ENCODE measurements around the gene H2AZ2. TPM values are rescaled to one million over a fixed set of nuclear protein-coding genes. Genes with fewer than 3 reads are reported as not detected.
"Not testable (repeated sequence)": the region's sequence is repeated elsewhere in the genome, so short reads cannot be mapped to it uniquely, and the experiment has no call there.

Gene H2AZ2
- total RNA-seq, 1 donor from 2014 or later, result 210 TPM

DNA sequence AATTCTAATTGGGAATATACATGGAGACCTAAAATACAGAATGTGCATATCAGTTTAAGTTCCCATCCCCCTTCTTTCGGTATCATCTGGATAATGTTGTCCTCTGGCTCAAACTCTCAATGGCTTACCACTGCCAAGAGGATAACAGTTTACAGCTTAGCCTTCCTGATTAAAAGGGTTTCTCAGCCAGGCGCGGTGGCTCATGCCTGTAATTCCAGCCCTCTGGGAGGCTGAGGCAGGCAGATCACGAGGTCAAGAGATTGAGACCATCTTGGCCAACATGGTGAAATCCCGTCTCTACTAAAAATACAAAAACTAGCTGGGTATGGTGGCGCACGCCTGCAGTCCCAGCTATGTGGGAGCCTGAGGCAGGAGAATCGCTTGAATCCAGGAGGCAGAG, 5.2 kb downstream of the H2AZ2 start:
- DNase-seq (ENCODE audit: low spot score); intact Hi-C loops (cut with DNase I): not testable (repeated sequence)

DNA sequence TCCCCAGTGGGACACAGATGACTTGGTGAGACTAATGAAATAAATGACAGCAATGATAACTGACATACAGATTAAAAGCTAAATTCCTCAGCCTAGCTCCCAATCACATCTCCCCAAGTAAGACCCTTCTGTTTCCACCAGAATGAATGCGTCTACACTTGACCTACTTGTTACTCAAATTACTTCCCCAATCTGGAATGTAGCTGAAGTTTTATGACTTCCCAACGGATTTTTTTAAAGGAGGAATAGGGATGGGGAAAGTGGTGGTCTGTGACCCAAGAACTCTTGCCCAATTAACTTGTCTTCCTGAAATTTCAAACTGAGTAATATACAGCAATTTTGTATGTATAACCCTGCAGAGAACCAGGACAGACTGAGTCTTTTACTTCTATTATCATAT, 9.1 kb downstream of the H2AZ2 start:
- intact Hi-C loops (cut with DNase I), result no loop called here
- no peak for DNase-seq (ENCODE audit: low spot score)

DNA sequence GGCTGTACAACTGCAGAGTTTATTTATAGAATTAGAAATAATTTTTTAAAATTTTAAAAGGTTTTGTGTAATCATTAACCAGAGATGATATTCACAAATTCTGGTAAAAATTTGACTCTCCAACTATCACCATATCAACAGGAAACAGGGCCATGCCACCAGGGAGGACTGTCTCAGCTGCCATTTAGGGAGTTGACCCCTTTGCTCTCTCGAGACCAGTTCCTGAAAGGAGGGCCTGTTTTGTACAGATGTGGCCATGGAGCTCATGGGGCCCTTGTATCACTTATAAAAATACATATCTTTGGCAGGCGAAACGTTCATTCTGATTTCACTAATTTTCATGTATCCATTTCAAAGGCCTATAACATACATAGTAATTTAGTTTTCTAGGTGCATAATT, 20.3 kb downstream of the H2AZ2 start:
- peak; percentile 29 for DNase-seq (ENCODE audit: low spot score)

DNA sequence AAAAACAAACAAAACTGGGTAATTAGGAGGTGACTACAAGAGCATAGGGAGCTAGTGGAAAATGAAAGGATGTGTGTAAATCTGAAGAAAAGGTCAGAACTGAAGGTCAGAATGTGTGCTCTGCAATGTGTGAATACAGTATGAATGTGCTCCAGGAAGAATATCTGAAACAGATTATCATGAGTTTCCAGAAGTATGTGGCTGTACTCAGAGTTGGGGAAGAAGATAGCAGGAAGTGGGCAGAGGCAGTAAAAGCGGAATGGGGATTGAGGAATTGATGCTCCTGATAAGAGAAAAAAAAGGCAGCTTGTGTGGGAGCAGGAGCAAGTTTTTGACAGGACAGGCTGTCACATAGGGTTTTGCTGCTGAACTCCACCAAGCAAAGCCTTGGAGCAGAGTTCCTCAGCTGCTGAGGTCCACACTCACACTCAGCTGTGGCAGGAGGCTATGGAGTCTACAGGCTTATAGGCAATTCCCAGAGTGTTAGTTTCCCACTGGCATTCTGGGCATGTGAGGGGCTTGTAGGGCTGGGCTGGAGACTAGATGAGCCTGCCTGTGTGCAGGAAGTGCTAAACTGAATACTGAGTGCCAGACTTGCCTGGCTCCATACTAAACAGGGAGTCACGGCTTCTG, 22.9 kb downstream of the H2AZ2 start:
- intact Hi-C loops (cut with DNase I), result no loop called here
- peak; percentile 27 for DNase-seq (ENCODE audit: low spot score)

More for the DNA sequence above, 20.3 kb downstream of the H2AZ2 start:
- intact Hi-C loops (cut with DNase I), result no loop called here

DNA sequence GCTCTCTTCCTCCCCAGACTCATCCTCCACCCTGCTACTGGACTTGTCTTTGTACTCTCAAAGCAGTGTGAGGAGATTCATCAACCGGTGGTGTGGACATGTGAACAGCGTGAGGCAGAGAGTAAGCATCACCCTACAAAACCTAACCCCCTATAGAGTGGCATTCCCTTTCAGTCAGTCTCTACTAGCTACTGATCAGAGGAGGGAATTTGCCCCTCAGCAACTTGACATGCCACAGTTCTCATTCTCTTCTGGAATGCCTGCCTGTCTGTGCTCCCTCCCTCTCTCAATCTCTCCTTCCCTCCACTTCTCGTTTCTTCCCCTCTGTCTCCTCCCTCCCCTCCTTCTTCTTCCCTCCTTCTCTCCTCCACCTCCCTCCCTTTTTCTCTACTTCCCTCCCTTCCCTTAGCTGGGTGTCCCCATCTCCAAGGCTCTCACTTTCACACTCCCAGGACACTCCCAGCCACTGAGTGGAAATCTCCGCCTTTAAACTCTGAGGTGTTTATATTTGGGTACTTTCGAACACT, 24.6 kb downstream of the H2AZ2 start:
- DNase-seq (ENCODE audit: low spot score), result no peak
- intact Hi-C loops (cut with DNase I), result no loop called here

DNA sequence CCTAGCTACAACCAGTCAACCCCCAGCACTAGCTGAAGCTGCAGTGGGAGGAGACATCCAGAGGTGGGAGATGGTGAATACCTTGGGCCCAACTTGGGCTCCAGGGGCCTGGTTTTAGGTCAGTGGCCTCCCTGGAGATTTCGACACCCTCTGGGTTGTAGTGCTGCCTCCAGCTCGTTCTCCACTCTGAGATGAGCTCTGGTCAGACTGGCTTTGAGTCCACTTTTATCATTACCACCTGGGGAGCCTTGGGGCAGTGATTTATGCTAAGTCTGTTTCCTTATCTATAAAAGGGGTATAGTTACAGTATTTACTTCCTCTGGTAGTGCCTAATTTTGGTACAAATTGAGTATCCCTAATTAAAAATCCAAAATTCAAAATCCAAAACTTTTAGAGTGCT, 28.6 kb downstream of the H2AZ2 start:
- no peak for DNase-seq (ENCODE audit: low spot score)
- intact Hi-C loops (cut with DNase I), result no loop called here

DNA sequence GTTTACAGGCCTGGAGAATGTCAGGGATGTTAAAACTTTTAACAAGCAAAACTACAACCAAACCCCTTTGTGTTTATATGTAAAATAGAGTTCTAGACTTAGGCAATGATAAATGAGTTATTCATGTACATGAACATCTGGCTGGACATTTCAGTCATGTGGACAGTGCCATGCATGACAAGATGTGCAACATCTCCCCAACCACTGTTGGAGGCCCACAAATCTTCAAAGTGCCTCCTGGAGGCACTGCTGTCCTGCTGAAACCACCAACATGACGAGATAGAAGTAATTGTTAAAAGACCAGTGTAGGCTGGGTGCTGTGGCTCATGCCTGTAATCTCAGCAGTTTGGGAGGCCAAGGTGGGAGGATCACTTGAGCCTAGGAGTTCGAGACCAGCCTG, 33.0 kb downstream of the H2AZ2 start:
- intact Hi-C loops (cut with DNase I), result no loop called here
- peak; percentile 0 for DNase-seq (ENCODE audit: low spot score)

DNA sequence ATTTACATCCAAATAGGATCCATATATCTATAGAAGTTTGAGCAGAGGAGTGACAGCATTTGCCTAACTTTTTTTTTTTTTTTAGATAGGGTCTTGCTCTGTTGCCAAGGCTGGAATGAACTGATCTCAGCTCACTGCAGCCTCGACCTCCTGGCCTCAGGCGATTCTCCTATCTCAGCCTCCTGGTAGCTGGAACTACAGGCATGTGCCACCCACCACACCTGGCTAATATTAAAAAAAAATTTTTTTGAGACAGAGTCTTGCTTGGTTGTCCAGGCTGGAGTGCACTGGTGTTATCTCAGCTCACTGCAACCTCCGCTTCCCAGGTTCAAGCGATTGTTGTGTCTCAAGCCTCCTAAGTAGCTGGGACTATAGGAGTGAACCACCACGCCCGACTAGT, 36.3 kb downstream of the H2AZ2 start:
- peak; percentile 6 for DNase-seq (ENCODE audit: low spot score)
- intact Hi-C loops (cut with DNase I), result no loop called here

DNA sequence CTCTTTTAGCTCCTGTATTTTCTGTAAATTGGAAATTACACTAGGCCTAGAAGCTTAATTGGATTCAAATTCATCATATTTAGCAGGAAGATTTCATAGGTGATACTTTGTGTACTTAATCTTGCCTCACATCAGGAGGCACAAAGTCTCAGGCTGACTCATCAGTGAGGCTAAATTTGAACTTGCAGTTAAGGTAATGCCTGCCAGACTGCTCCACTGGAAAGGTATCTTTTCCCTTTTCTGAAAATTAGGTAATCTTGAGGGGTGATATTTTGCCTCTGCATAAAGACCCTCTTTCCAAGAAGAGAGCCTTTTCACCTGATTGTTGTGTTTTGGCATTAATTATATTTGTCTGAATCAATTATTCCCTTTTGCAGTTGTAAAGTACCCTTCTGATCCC, 36.8 kb downstream of the H2AZ2 start:
- DNase-seq (ENCODE audit: low spot score), result no peak
- intact Hi-C loops (cut with DNase I), result no loop called here

DNA sequence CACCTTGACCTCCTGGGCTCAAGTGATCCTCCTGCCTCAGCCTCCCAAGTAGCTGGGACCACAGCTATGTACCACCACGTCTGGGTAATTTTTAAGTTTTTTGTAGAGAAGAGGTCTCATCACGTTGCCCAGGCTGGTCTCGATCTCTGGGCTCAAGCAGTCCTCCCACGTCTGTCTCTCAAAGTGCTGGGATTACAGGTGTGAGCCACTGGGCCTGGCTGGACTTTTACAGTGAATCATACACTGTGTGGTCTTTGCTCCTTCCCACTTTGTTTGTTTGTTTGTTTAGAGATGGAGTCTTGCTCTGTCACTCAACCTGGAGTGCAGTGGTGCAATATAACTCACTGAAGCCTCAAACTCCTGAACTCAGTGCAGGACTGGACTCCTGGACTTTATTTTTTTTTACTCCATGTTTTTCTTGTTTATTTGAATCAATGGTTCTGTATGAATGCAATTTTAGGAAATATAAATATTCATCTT, 38.9 kb downstream of the H2AZ2 start:
- intact Hi-C loops (cut with DNase I), result no loop called here

DNA sequence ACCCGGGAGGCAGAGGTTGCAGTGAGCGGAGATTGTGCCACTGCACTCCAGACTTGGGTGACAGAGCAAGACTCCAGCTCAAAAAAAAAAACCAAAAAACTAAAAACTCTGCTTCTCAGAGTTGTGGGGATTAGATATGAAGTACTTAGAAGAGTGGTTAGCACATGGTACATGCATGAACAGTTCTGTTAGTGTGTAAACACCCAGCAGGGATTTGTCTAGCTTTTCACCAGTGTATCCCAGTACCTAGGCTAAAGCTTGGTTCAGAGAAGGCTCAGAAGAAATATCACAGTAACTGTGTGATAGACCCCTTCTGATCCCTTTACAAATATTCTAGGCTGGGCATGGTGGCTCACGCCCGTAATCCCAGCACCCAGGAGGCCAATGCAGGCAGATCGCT, 41.9 kb downstream of the H2AZ2 start:
- no peak for DNase-seq (ENCODE audit: low spot score)
- intact Hi-C loops (cut with DNase I), result no loop called here

More for the DNA sequence above, 38.9 kb downstream of the H2AZ2 start:
- DNase-seq (ENCODE audit: low spot score), result peak; percentile 1

DNA sequence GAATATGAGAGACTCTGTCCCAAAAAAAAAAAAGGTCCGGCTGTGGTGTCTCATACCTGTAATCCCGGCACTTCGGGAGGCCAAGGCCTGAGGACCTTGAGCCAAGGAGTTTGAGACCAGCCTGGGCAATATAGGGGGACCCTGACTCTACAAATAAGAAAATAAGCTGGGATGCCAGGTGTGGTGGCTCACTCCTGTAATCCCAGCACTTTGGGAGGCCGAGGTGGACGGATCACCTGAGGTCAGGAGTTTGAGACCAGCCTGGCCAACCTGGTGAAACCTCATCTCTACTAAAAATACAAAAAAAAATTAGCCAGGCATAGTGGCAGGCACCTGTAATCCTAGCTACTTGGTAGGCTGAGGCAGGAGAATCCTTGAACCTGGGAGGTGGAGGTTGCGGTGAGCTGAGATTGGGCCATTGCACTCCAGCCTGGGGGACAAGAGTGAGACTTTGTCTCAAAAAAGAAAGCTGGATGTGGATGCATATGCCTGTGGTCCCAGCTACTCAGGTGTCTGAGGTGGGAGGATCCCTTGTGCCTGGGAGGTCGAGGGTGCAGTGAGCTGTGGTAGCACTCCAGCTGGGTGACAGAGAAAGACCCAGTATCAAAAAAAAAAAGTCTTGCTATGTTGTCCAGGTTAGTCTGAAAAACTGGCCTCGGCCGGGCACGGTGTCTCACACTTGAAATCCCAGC, 43.9 kb downstream of the H2AZ2 start:
- intact Hi-C loops (cut with DNase I); DNase-seq (ENCODE audit: low spot score): not testable (repeated sequence)

DNA sequence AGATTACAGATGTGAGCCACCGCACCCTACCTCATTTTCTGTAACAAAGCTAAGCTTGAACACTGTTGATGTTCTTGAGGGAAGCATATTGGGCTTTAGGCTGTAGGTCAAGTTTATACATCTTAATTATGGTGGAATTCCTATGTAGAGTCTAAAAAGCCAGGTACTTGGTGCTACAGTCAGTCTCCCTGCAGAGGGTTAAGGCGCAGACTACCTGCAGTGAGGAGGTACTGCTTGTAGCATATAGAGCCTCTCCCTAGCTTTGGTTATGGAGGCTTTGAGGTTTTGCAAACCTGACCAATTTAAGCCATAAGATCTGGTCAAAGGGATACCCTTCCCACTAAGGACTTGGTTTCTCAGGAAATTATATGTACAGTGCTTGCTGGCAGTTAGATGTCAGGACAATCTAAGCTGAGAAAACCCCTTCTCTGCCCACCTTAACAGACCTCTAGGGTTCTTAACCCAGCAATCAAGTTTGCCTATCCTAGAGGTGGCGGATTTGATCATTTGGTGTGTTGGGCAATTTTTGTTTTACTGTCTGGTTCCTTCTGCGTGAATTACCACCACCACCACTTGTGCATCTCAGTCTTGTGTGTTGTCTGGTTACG, 45.4 kb downstream of the H2AZ2 start:
- no peak for DNase-seq (ENCODE audit: low spot score)
- intact Hi-C loops (cut with DNase I), result no loop called here

DNA sequence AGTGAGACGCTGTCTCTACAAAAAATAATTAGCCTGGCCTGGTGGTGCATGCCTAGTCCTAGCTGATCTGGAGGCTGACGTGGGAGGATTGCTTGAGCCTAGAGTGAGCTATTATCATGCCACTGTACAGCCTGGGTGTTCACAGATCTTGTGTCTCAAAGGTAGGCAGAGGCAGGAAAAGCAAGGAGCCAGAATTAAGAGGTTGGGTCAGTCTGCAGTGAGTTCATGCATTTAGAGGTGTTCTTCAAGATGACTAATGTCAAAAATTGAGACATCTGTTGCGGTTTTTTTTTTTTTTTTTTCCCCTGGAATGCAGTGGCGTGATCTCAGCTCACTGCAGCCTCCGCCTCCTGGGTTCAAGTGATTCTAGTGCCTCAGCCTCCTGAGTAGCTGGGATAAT, 46.0 kb downstream of the H2AZ2 start:
- intact Hi-C loops (cut with DNase I), result no loop called here
- DNase-seq (ENCODE audit: low spot score), result no peak

DNA sequence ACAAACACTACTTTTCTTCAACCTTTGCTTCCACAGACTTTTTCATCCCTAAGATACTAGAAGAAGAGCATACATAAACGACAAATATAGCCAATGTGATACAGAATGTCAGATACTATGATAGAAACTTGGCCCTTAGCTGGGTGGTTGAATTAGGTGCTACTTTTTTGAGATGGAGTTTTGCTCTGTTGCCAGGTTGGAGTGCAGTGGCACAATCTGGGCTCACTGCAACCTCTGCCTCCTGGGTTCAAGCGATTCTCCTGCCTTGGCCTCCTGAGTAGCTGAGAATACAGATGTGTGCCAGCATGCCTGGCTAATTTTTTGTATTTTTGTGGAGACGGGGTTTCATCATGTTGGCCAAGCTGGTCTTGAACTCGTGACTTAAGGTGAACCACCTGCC, 47.9 kb downstream of the H2AZ2 start:
- intact Hi-C loops (cut with DNase I), result loop anchor here (5.0 kb wide), 3 partner anchors 38 to 193 kb away; partner anchors contain the start of genes OGDH and ZMIZ2
- DNase-seq (ENCODE audit: low spot score), result no peak

DNA sequence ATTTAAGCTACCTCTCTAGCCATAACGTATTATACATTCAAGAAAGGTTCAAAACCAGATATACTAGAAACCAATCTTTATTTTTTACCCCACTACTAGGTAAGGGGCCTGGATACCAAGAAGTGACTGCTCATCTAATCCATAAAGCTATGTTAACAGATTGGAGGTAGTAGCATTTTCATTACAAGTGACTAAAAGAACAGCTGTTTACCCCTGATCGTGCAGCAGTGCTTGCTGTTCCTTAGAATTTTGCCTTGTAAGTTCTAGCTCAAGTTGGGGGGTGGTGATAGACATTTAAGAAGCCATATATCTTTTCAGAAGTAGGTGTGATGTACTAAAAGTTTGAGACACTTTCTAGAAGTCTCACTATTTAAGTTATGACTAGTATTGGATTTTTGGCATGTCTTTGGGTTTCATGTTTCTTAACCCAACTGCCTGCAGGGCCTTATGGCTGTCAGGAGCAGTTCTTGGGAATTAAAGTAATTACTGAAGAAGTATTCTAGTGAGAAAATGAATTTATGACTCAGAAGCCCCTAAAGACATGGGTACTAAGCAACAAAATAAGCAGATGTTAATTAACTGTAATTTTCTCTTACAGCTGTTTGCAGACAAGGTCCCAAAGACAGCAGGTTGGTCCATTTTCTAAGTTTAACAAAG, 49.1 kb downstream of the H2AZ2 start:
- intact Hi-C loops (cut with DNase I), result loop anchor here (5.0 kb wide), 3 partner anchors 36 to 191 kb away; partner anchors contain the start of genes OGDH and ZMIZ2

DNA sequence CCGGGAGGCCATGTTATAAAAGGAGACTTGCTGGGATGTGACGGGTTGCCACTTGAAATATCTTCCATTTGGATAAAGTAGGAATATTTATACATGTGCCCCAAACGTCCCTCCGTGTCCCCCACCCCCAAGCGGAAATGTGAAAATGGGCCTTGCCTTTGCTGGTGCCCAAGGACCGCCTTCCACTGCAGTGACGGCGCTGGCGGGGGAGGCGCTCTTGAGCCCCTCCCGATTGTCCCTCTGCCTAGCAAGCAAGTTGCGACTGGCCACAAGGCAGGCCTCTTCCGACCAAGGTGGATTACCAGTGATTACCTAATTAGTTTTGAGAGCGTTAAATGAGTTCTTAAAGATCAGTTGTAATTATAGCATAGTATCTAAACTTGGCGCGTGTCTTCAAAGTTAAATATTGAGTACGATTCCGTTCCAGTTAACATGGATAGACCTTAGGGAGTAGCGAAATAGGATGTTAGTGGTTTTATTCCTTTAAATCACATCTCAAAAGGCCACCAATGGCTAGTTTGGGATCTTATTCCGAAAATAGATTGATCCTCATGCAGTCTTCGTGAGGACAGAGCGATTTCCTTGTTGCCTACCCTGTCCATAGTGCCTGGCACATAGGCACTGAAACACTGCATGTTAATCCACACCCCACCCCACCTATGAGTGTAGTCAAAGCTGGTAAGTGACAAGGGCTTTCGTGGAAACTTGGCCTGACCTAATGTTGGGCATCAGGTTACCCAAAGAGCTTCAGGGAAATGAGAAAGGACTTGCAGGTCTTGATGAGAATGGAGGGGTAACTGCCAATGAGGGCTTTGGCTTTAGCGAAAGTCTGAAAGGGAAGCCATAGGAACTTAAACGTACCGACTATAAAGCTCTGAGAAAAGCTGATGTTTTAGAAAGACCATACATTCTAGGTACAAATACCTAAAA, 50.3 kb downstream of the H2AZ2 start:
- peak; percentile 94 for DNase-seq (ENCODE audit: low spot score)
- intact Hi-C loops (cut with DNase I), result loop anchor here (2.0 to 5.0 kb wide), 4 partner anchors 35 to 190 kb away; partner anchors contain the start of genes OGDH and ZMIZ2

More for the DNA sequence above, 49.1 kb downstream of the H2AZ2 start:
- DNase-seq (ENCODE audit: low spot score), result no peak

DNA sequence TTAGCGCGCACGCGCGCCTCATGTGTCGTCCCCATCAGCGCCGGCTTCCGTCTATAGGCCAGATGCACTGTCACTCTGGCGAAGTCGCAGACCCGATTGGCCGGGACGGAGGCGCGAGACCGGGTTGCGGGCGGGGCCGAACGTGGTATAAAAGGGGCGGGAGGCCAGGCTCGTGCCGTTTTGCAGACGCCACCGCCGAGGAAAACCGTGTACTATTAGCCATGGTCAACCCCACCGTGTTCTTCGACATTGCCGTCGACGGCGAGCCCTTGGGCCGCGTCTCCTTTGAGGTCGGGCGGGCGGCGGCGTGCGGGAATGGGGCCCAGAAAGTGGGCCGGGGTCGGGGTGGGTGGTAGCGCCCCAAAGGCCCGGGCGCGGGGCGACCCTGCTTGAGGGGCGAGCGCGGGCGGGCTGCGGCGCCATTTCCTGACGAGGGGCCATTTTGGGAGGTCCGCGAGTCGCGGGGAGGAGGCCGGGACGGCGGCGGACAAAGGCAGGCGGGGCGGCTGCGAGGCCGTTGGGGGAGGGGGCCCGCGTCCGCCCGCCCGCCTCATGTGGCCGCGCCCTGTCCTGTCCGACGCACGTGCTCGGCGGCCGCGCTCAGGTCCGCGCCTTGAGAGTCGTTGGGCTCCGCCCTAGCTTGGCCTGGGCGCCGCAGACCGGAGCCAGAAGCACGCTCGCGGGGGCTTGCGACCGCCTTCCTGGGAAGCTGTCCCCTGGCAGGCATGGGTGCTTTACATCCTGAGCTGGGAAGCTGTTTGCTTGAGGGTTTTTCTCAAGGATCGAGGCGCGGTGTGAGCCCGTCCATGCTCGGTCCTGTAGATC, 51.2 kb downstream of the H2AZ2 start, which contains the start of gene PPIA:
Gene PPIA, plus strand, starts transcription at position 178 of the 825 bp plus-strand sequence. Its CDS starts 44 bp downstream, at position 222.
- intact Hi-C loops (cut with DNase I), result loop anchor here (2.0 to 5.0 kb wide), 4 partner anchors 34 to 189 kb away; partner anchors contain the start of genes OGDH and ZMIZ2
- DNase-seq (ENCODE audit: low spot score), result peak; percentile 99

Measured in cardiac septum (tissue), 1 donor.